ENCODE results near the gene TAS2R1. TPM values are rescaled to one million over a fixed set of nuclear protein-coding genes. Genes with fewer than 3 reads are reported as not detected.

Gene TAS2R1
- polyA plus RNA-seq, 1 experiment: 0.06 TPM

DNA sequence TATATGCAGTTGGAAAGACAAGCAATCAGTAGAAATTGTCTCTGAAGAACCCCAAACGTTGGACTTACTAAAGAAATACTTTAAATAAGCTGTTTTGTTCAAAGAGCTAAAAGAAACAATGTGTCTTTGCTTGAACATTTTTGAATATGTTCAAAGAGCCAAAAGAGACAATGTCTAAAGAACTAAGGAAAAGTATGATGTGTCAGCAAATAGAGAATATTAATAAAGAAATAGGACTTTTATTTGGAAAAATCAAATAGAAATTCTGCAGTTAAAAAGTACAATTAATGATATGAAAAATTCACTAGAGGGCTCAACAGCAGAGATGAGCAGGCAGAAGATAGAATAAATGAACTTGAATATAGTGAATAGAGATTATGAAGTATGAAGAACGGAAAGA, 19.2 kb downstream of the TAS2R1 start:
- no peak overlapping the region for H3K4me3 ChIP-seq (ENCODE audit: low read depth, low read length)
- ChIA-PET POLR2A (no interaction called here), CTCF (interaction anchor here (1.0 to 1.5 kb wide), 2 partner anchors 12 kb away, joined by 3 read pairs; no protein-coding TSS in a partner anchor)
- no peaks in the 10 kb centered on the region for H3K27me3 ChIP-seq (ENCODE audit: control insufficient read depth, insufficient read depth, low read length)
- H3K36me3 ChIP-seq (ENCODE audit: control insufficient read depth, insufficient read depth, low read length): no peaks in the 10 kb centered on the region
- no peak for DNase-seq (ENCODE audit: low read depth)
- TF ChIP-seq, protein P1, sequence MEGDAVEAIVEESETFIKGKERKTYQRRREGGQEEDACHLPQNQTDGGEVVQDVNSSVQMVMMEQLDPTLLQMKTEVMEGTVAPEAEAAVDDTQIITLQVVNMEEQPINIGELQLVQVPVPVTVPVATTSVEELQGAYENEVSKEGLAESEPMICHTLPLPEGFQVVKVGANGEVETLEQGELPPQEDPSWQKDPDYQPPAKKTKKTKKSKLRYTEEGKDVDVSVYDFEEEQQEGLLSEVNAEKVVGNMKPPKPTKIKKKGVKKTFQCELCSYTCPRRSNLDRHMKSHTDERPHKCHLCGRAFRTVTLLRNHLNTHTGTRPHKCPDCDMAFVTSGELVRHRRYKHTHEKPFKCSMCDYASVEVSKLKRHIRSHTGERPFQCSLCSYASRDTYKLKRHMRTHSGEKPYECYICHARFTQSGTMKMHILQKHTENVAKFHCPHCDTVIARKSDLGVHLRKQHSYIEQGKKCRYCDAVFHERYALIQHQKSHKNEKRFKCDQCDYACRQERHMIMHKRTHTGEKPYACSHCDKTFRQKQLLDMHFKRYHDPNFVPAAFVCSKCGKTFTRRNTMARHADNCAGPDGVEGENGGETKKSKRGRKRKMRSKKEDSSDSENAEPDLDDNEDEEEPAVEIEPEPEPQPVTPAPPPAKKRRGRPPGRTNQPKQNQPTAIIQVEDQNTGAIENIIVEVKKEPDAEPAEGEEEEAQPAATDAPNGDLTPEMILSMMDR (IDR thresholded peaks at IDR 0.05; ENCODE audit: insufficient read depth, low read depth, low read length): no peak

GRCh38 chr5:9610364-9610763, 19.8 kb downstream of the TAS2R1 start:
- TF ChIP-seq, protein P1 (IDR thresholded peaks at IDR 0.05; ENCODE audit: insufficient read depth, low read depth, low read length): no peak
- H3K36me3 ChIP-seq (ENCODE audit: control insufficient read depth, insufficient read depth, low read length): no peaks in the 10 kb centered on the region
- DNase-seq (ENCODE audit: low read depth): no peak
- POLR2A ChIA-PET: no interaction called here
- no peak overlapping the region for H3K4me3 ChIP-seq (ENCODE audit: low read depth, low read length)
- H3K27me3 ChIP-seq (ENCODE audit: control insufficient read depth, insufficient read depth, low read length): no peaks in the 10 kb centered on the region
- CTCF ChIA-PET: interaction anchor here (0.8 to 1.5 kb wide), 3 partner anchors 9 to 13 kb away, joined by 3 read pairs; no protein-coding TSS in a partner anchor

GRCh38 chr5:9608093-9608492, 22.1 kb downstream of the TAS2R1 start:
- Histone ChIP-seq H3K4me3 (ENCODE audit: low read depth, low read length) (no peak overlapping the region), H3K36me3 (ENCODE audit: control insufficient read depth, insufficient read depth, low read length) (no peaks in the 10 kb centered on the region), H3K27me3 (ENCODE audit: control insufficient read depth, insufficient read depth, low read length) (no peaks in the 10 kb centered on the region)
- ChIA-PET POLR2A (no interaction called here), CTCF (interaction anchor here (0.7 to 1.1 kb wide), 2 partner anchors 8 to 9 kb away, joined by 3 to 4 read pairs; no protein-coding TSS in a partner anchor)
- TF ChIP-seq, protein P1 (IDR thresholded peaks at IDR 0.05; ENCODE audit: insufficient read depth, low read depth, low read length): no peak
- no peak for DNase-seq (ENCODE audit: low read depth)

GRCh38 chr5:9605041-9605838, 24.9 kb downstream of the TAS2R1 start:
- no peak overlapping the region for H3K4me3 ChIP-seq (ENCODE audit: low read depth, low read length)
- POLR2A ChIA-PET: no interaction called here
- no peak for DNase-seq (ENCODE audit: low read depth)
- no peaks in the 10 kb centered on the region for H3K36me3 ChIP-seq (ENCODE audit: control insufficient read depth, insufficient read depth, low read length)
- no peaks in the 10 kb centered on the region for H3K27me3 ChIP-seq (ENCODE audit: control insufficient read depth, insufficient read depth, low read length)
- TF ChIP-seq, protein P1 (IDR thresholded peaks at IDR 0.05; ENCODE audit: insufficient read depth, low read depth, low read length): no peak
- CTCF ChIA-PET: interaction anchor here (1.8 to 1.9 kb wide), 2 partner anchors 9 to 11 kb away, joined by 4 to 6 read pairs; no protein-coding TSS in a partner anchor

DNA sequence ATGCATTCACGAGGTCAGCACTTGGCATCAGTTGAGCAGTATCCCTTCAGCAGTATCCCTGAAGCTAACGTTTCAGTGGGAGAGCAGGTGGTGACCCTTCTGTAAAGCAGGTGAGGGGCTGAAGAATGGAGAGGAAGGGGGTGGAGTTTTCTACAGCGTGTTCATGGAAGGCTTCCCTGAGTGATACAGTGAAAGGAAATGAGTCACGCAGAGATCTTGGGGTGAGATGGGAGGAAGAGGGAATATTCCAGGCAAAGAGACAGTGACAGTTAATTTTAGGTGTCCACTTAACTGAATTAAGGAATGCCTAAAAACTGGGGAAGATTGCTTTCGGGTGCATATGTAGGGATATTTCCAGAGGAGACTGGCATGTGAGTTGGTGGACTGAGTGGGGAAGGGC, 25.7 kb downstream of the TAS2R1 start:
- H3K36me3 ChIP-seq (ENCODE audit: control insufficient read depth, insufficient read depth, low read length): no peaks in the 10 kb centered on the region
- TF ChIP-seq, protein P1 (IDR thresholded peaks at IDR 0.05; ENCODE audit: insufficient read depth, low read depth, low read length): no peak
- no peaks in the 10 kb centered on the region for H3K27me3 ChIP-seq (ENCODE audit: control insufficient read depth, insufficient read depth, low read length)
- ChIA-PET POLR2A (no interaction called here), CTCF (interaction anchor here (1.8 to 1.9 kb wide), 2 partner anchors 8 to 12 kb away, joined by 4 to 6 read pairs; no protein-coding TSS in a partner anchor)
- no peak overlapping the region for H3K4me3 ChIP-seq (ENCODE audit: low read depth, low read length)
- no peak for DNase-seq (ENCODE audit: low read depth)
